ENCODE measurements around the gene LTBP3. TPM values are rescaled to one million over a fixed set of nuclear protein-coding genes. Genes with fewer than 3 reads are reported as not detected.

The LTBP3 gene
- polyA plus RNA-seq, 3 donors: 44.3 to 69.5 (median 55.4) TPM

DNA sequence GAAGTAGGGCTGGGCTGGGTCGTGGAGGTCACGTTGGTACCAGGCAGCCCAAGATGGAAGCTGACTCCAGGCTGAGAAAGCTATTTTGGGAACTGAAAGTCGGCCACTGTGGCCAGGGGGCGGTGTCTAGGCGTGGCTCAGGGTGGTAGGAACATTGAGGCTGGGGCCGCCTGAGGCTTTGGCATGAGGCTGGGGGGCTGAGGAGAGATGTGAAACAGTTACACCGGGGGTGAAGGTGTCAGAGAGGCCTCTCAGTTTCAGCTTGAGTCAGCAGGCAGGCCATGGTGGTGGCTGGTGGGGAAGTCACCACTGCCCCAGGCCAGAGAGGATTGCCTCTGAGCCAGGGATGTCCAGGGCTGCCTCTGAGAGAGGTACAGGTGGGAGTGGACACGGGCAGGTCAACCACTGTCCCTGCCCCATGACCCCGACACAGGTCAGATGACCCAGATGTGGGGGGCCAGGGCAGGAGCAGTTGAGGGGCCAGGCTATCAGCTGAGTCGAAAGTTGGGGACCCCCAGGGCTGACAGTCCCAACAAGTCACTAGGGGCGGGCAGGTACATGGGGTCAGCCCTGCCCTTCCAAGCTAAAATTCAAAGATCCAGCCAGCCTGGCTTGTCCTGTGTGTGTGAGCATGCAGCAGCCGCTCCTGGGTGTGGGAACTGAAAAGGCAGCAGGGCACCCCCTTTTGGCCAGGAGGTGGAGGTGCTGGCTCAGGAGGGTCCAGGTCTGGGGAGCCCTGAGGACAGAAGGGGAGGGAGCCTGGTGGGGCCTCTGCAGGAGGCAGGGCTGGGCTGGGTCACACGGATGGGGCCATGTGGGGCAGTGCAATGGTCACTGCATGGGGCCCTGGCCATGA, 30.3 kb upstream of the LTBP3 start:
- WGBS, 3 donors: 44 to 54% (median 48%) methylated on average over 13 of the region's 13 CpGs
- H3K27ac ChIP-seq (ENCODE audit: low read depth, low read length): no peak overlapping the region

DNA sequence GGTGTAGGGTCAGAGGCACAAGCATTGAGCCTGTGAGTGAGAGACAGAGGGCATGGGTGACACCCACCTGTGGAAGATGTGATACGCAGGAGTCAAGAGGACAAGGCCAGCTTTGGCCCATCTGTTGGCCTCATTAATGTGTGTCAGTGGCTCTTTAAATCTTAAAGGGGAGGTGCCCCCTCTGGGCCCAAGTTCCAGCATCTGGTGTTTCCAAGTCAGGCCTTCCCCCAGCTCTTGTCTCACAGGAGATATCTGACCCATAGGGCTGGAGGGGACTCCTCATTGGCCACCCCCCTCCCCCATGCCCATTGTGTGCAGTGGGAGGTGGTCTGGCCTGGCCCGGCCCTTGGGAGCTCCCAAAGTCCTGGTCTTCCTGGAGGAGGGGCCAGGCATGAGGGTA, 28.5 kb upstream of the LTBP3 start:
- no peak overlapping the region for H3K27ac ChIP-seq (ENCODE audit: low read depth, low read length)
- 57 to 77% (median 66%) methylated on average over 2 of the region's 2 CpGs for WGBS, 3 donors

GRCh38 chr11:65586247-65586630, 28.1 kb upstream of the LTBP3 start:
- WGBS, 3 donors: 74 to 95% (median 79%) methylated on average over 4 of the region's 4 CpGs
- H3K27ac ChIP-seq (ENCODE audit: low read depth, low read length): no peak overlapping the region

GRCh38 chr11:65585396-65586246, 27.5 kb upstream of the LTBP3 start:
- 57 to 87% (median 81%) methylated on average over 47 to 51 of the region's 51 CpGs for WGBS, 3 donors
- no peak overlapping the region for H3K27ac ChIP-seq (ENCODE audit: low read depth, low read length)

DNA sequence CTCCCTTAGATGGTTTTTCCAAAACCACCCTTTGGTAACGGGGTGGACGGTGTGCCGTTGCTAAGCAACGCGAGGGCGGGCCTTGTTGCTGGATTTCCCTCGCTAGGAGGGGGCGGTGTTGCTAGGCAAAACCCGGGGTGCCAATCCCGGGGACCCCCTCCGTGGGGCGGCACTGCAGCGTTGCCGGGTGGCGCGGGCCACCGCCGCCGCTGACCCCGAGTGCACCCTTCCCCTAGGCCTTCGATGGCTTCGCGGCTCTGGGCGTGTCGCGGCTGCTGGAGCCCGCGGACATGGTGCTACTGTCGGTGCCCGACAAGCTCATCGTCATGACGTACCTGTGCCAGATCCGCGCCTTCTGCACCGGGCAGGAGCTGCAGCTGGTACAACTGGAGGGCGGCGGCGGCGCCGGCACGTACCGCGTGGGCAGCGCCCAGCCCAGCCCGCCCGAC, 26.6 kb upstream of the LTBP3 start:
- no peak overlapping the region for H3K27ac ChIP-seq (ENCODE audit: low read depth, low read length)
- WGBS, 3 donors: 20 to 88% (median 78%) methylated on average over 35 to 46 of the region's 46 CpGs

DNA sequence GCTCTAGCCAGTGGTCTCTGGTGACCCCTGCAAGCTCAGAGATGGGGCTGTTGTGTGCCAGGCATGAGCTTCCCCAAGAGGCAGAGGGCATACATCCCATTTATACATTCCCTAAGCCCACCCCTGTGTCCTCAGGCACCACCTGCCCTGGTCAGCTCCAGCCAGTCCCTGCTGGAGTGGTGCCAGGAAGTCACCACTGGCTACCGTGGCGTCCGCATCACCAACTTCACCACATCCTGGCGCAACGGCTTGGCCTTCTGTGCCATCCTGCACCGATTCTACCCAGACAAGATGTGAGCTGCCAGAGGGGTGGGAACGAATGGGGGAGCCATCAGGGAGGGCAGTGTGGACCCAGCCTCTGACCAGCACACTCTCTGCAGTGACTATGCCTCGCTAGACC, 25.9 kb upstream of the LTBP3 start:
- H3K27ac ChIP-seq (ENCODE audit: low read depth, low read length): peak overlapping the region; percentile 23
- 72 to 82% (median 78%) methylated on average over 8 of the region's 8 CpGs for WGBS, 3 donors

GRCh38 chr11:65583589-65583988, 25.4 kb upstream of the LTBP3 start:
- H3K27ac ChIP-seq (ENCODE audit: low read depth, low read length): no peak overlapping the region
- WGBS, 3 donors: 90 to 94% (median 90%) methylated on average over 10 of the region's 10 CpGs

GRCh38 chr11:65581928-65582327, 23.8 kb upstream of the LTBP3 start:
- WGBS, 3 donors: 79 to 92% (median 89%) methylated on average over 3 of the region's 3 CpGs

DNA sequence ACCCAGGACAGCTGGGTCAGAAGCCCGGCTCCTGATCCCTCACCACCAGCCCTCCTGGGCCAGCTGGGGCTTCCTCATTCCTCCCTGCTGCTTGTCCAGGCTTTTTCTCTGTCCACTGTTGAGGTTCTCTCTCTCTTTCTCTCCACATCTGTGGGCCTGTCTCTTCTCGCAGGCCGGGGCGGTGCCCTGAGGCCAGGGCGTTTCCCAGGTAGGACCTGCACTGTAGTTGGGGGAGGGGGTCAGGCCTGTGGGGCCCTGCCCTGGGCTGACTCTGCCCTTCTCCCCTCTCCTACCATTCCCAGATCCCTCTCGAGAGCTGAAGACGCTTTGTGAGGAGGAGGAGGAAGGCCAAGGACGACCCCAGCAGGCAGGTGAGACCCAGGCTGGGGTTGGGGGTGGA, 22.6 kb upstream of the LTBP3 start:
- WGBS, 3 donors: 82 to 96% (median 93%) methylated on average over 8 of the region's 8 CpGs
- H3K27ac ChIP-seq (ENCODE audit: low read depth, low read length): no peak overlapping the region

More at GRCh38 chr11:65581928-65582327, 23.8 kb upstream of the LTBP3 start:
- no peak overlapping the region for H3K27ac ChIP-seq (ENCODE audit: low read depth, low read length)

DNA sequence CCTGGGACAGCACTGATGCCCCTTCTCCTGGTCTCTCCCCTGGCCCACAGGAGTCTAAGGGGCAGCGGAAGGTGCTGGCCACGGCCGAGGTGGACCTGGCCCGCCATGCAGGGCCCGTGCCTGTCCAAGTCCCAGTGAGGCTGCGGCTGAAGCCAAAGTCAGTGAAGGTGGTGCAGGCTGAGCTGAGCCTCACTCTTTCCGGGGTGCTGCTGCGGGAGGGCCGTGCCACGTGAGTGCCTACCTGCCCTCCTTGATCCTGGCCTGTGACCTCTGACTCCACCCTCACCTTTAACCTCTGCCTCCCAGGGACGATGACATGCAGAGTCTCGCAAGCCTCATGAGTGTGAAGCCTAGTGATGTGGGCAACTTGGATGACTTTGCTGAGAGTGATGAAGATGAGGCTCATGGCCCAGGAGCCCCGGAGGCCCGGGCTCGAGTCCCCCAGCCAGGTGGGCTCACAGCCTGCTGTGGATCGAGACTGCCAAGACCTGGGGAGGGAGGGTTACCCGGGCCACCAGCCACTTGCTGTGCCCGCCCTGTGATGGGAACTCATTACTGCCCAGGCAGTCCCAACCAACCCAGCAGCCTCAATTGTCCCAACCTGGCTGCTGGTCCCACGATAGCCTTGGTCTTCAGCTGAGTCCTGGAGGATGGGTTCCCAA, 22.0 kb upstream of the LTBP3 start:
- 91 to 94% (median 93%) methylated on average over 19 of the region's 19 CpGs for WGBS, 3 donors
- no peak overlapping the region for H3K27ac ChIP-seq (ENCODE audit: low read depth, low read length)

DNA sequence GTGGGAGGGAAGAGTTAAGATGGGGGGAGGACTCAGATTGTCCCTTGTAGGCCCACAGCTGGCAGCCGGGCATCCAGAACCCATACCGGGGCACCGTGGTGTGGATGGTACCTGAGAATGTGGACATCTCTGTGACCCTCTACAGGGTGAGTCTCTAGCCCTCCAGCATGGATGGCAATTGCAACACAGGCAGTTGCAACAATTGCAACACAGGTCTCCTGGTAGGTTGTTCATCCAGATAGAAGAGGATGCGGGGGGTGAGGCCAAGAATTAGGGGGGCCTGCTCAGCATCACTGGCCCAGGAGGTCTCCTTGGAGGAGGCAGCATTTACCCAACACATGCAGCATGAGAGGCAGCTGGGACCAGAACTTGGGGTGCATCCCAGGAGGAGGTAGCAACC, 21.1 kb upstream of the LTBP3 start:
- WGBS, 3 donors: 53 to 98% (median 68%) methylated on average over 4 of the region's 4 CpGs
- no peak overlapping the region for H3K27ac ChIP-seq (ENCODE audit: low read depth, low read length)

- H3K27ac ChIP-seq (ENCODE audit: low read depth, low read length): no peak overlapping the region
- WGBS, 3 donors: 76 to 87% (median 79%) methylated on average over 3 of the region's 3 CpGs
Measured at GRCh38 chr11:65578667-65579066, 20.5 kb upstream of the LTBP3 start.

DNA sequence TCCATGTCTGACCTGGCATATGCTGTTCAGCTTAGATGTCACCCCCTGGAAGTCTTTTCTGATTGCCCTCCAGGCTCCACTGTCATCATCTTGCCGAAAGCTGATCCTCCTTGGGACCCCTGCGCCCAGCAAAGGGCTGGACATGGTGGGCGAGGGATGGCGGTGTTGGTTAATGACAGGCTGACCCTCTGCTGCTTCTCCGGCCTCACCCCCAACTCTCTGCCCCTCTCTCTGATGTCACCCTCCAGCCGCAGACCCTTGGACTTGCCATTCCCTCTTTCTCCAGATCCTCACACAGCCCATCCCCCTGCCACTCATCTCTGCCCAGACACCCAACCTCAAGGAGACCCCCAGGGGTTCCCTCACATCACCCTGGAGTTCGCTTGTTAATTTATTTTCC, 20.0 kb upstream of the LTBP3 start:
- WGBS, 3 donors: 92 to 97% (median 94%) methylated on average over 7 of the region's 7 CpGs
- H3K27ac ChIP-seq (ENCODE audit: low read depth, low read length): peak overlapping the region; percentile 31

- 40 to 66% (median 41%) methylated on average over 8 of the region's 8 CpGs for WGBS, 3 donors
- peak overlapping the region; percentile 31 for H3K27ac ChIP-seq (ENCODE audit: low read depth, low read length)
Measured at GRCh38 chr11:65577756-65578109, 19.6 kb upstream of the LTBP3 start.

- peak overlapping the region; percentile 38 for H3K27ac ChIP-seq (ENCODE audit: low read depth, low read length)
- WGBS, 3 donors: 19 to 61% (median 24%) methylated on average over 16 to 18 of the region's 18 CpGs
Measured at GRCh38 chr11:65576867-65577755, 19.0 kb upstream of the LTBP3 start.

- peak overlapping the region; percentile 38 for H3K27ac ChIP-seq (ENCODE audit: low read depth, low read length)
- WGBS, 3 donors: 7 to 26% (median 7%) methylated on average over 24 to 26 of the region's 26 CpGs
Measured at GRCh38 chr11:65576232-65576866, 18.2 kb upstream of the LTBP3 start.

DNA sequence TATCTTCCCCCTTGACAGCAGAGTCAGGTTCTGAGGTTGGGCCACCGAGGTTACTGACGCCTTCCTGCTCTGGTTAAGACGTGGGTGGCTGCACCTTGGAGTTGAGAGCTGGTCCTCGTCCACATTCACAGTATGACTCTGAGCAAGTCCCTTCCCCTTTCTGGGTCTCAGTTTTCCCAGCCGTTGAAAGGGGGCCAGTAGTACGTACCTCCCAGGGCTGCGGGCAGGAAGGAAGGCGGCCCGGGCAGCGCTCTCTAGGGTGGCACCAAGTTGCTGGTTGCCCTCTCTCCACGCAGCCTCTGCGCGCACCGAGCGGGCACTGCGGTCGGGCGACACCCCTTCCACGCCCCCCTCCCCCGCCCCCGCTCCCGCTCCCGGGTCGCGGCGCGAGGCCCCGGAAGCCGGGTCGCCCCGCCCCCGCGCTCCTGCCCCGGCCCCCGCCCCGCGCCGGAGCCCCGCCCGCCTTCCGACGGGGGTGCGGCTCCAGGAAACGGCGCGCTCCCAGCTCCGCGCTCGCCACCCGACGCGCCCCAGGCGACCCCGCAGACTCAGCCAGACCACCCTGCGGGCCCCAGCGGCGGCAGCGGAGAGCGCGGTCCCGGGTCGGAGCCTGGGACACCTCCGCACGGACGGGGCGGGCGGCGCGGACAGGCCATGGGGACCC, 17.5 kb upstream of the LTBP3 start, which contains the start of gene EHBP1L1:
TSS of gene EHBP1L1 (plus strand) at position 486 of the 664 bp plus-strand sequence. CDS start 250 bp downstream, outside the sequence.
- WGBS, 3 donors: 1 to 2% (median 1%) methylated on average over 28 to 63 of the region's 69 CpGs
- peak within 1 kb of the TSS; percentile 76 for H3K27ac ChIP-seq (ENCODE audit: low read depth, low read length)

All from adipose tissue (tissue), 3 donors.